NCI-H510A treated with DMSO at 0.1 percent for 48 hours (cell line): ENCODE measurements around the gene DNAJB4.
"Not testable (repeated sequence)": the region's sequence is repeated elsewhere in the genome, so short reads cannot be mapped to it uniquely, and the experiment has no call there.

Source experiments
- DNase-seq: peaks from one replicate; lab custom pipeline; 2025; lab: John Stamatoyannopoulos, UW

Gene DNAJB4

GRCh38 chr1:77990629-77991204 lies 14.0 kb upstream of the DNAJB4 start:
- DNase-seq, result no peak

DNA sequence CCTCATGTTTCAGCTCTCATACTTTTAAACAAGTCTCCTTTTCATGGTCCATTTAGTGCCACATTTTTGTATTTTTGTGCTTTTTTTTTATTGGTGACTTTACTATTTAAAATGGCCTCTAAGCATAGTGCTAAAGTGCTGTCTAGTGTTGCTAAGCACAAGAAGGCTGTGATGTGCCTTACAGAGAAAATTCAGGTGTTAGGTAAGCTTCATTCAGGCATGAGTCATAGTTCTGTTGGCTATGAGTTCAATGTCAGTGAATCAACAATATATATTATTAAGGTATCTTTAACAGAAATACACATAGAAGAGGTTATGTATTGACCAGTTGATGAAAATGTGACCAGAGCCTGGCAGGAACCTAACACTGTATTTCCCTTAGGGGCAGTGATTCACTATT lies 13.1 kb upstream of the DNAJB4 start:
- DNase-seq, result no peak

DNA sequence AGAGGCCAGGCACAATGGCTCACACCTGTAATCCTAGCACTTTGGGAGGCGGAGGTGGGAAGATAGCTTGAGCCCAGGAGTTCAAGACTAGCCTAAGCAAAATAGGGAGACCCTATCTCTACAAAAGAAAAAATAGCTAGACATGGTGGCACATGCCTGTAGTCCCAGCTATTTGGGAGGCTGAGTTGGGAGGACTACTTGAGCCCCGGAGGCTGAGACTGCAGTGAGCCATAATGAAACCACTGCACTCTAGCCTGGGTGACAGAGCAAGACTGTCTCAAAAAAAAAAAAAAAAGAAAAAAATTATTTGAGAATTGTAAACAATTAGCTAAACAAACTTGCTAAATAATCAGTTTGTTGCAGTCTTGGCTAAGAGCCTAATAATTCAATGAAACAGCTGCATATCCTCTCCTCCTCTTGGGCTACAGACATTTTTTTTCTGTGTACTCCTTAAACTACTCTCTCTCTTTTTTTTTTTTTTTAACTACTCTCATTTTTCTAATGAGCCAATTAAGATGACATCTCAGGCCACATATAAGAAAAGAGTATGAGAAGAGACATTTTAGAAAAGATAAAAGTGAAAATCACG lies 10.5 kb upstream of the DNAJB4 start:
- no peak for DNase-seq

GRCh38 chr1:77996734-77997133 lies 8.0 kb upstream of the DNAJB4 start:
- DNase-seq, result no peak

DNA sequence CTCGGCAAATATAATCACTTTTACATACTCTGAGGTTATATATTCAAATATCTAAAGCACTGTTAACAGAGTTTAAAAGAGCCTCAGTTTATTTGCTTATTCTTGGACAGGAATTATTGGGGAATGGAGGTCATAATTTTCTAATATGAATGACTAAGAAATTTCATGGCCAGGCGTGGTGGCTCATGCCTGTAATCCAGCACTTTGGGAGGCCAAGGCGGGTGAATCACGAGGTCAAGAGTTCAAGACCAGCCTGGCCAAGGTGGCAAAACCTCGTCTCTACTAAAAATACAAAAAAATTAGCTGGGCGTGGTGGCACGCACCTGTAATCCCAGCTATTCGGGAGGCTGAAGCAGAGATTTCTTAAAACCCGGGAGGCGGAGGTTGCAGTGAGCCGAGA lies 4.2 kb upstream of the DNAJB4 start:
- DNase-seq, result not testable (repeated sequence)

- DNase-seq, result peak; percentile 49
Measured at GRCh38 chr1:78003070-78003746, 1.5 kb upstream of the DNAJB4 start.

- DNase-seq, result peak; percentile 93
Measured at GRCh38 chr1:78003882-78004718, 639 bp upstream of the DNAJB4 start.

DNA sequence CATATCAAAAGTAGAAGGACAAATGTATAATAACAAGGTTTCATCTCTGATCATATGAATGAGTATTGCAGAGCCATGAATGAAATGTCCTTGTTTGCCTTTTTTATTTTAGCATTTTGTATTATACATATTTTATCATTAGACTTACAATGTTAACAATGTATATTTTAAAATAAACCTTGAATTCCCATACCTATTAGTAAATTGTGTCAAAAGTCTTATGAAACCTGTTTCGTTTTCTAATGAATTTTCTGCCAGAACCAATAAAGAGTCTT lies 646 bp downstream of the DNAJB4 start:
- no peak for DNase-seq

DNA sequence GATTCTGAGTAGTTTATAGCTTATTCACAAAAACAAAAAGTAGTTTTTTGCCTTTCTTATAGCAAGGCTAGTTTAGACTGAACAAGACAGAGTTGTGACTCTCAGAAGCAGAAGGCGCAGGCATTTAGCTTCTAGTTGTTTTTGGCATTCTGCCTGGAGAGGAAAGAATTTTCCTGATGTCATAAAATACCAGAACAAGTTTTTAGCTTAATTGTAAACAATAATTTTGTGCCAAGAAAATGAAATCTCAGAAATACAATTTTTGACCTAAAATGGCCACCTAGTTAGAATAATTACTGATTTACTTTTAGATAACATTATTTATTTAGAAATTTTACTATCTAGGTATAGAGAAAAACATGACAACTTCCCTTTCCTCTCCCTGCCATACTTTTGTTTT lies 1.0 kb downstream of the DNAJB4 start:
- peak; percentile 63 for DNase-seq

DNA sequence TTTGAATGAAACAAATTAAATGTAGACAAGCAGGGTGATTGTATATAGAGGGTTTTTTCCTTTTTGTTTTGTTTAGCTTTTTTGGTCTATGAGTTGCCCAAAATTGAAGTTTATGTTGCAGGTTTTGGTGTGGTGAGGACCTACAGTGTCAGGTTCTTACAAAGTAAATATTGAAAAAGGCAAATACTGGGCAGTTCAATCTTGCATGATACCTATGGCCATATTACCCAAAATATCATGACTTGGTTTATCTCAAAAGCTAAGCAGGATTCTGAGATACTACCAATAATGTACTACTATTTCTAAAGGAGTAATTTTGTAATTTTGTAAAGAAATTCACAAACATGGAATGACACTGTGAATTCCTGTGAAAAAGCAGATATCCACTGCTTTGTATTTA lies 1.8 kb downstream of the DNAJB4 start:
- DNase-seq, result no peak

GRCh38 chr1:78007677-78008341 lies 3.1 kb downstream of the DNAJB4 start:
- no peak for DNase-seq

DNA sequence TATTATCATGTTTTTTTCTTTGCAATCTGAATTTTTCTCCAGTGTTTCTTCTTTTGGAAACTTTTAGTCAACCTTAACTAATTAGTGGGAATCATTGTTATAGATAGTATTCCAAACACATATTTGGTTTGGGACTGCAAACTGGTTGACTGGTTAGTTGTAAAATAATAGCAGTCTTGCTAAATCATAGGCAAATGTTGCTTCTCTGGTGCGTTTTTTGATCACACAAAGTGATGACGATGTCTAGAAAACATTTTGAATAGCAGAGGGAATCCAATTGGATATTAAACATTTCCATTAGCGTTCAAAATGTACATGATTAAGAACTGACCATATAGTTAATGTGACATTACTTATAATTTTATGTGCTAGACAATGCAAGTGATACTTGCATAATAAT lies 4.5 kb downstream of the DNAJB4 start:
- DNase-seq, result no peak

GRCh38 chr1:78009836-78010235 lies 5.1 kb downstream of the DNAJB4 start:
- DNase-seq, result no peak

- DNase-seq, result no peak
Measured at GRCh38 chr1:78011050-78011449, 6.3 kb downstream of the DNAJB4 start.

GRCh38 chr1:78015148-78015547 lies 10.4 kb downstream of the DNAJB4 start:
- no peak for DNase-seq

- no peak for DNase-seq
Measured at GRCh38 chr1:78019024-78019423, 14.3 kb downstream of the DNAJB4 start.

DNA sequence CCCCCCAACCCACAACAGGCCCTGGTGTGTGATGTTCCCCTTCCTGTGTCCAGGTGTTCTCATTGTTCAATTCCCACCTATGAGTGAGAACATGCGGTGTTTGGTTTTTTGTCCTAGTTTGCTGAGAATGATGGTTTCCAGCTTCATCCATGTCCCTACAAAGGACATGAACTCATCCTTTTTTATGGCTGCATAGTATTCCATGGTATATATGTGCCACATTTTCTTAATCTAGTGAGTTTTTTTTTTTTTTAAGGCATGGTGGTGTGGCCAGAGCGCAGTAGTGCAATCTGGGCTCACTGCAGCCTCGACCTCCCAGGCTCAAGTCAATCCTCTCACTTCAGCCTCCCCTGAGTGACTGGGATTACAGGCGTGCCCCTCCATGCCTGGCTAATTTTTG lies 16.4 kb downstream of the DNAJB4 start:
- DNase-seq, result not testable (repeated sequence)

GRCh38 chr1:78029793-78030192 lies 25.1 kb downstream of the DNAJB4 start:
- no peak for DNase-seq

GRCh38 chr1:78032996-78033796 lies 28.5 kb downstream of the DNAJB4 start:
- DNase-seq, result no peak

GRCh38 chr1:78033797-78034172 lies 29.0 kb downstream of the DNAJB4 start:
- no peak for DNase-seq

- DNase-seq, result no peak
Measured at GRCh38 chr1:78035121-78035520, 30.4 kb downstream of the DNAJB4 start.

GRCh38 chr1:78036450-78036849 lies 31.7 kb downstream of the DNAJB4 start:
- DNase-seq, result no peak
